Keratinocyte (primary cell): ENCODE results near the gene KCNC4. TPM values are rescaled to one million over a fixed set of nuclear protein-coding genes. Genes with fewer than 3 reads are reported as not detected.

Experiments used
- DNase-seq: peaks from one replicate; pipeline ENCODE4 v3.0.0-alpha.2; 2011; ENCODE audit warnings: low read depth, missing footprints, low spot score
- FAIRE-seq: peaks from 2 replicates; lab custom pipeline; 2011; peaks lifted over from hg19 to GRCh38; lab: Jason Lieb, UNC
- H2AFZ ChIP-seq: 2 replicates; pipeline ENCODE4 v1.6.0; 2012; ENCODE audit warnings: low read length, control low read depth, inconsistent platforms; ENCODE audit not compliant: control insufficient read depth
- H3K27ac ChIP-seq: 2 replicates; pipeline ENCODE4 v1.5.1; 2011; ENCODE audit warnings: low read length; ENCODE audit not compliant: control insufficient read depth, insufficient read depth
- H3K27me3 ChIP-seq: 3 replicates; pipeline ENCODE4 v1.6.0; 2011; ENCODE audit warnings: low read length; ENCODE audit not compliant: control insufficient read depth, insufficient read depth; ENCODE audit errors: extremely low read depth
- H3K36me3 ChIP-seq, 2 experiments: 2 replicates in 1 of 2; 3 replicates in 1 of 2; pipeline ENCODE4 v1.5.1; 2011; ENCODE audit warnings: low read length in 2 of 2, mild to moderate bottlenecking in 1 of 2; ENCODE audit not compliant: control insufficient read depth in 2 of 2, insufficient read depth in 2 of 2; ENCODE audit errors: extremely low read depth in 1 of 2
- H3K4me1 ChIP-seq: 3 replicates; pipeline ENCODE4 v1.5.1; 2011; ENCODE audit warnings: low read length; ENCODE audit not compliant: control insufficient read depth, insufficient read depth; ENCODE audit errors: extremely low read depth
- H3K4me2 ChIP-seq: 3 replicates; pipeline ENCODE4 v1.6.0; 2011; ENCODE audit warnings: low read depth, low read length; ENCODE audit not compliant: control insufficient read depth, insufficient read depth; ENCODE audit errors: extremely low read depth
- H3K4me3 ChIP-seq, 3 experiments: fragments of 200-600 bp in 1 of 3; sonication (generic) in 1 of 3; 2 replicates in 2 of 3; 3 replicates in 1 of 3; pipeline ENCODE4 v1.5.1; 2011 to 2016; ENCODE audit warnings: low read length in 3 of 3, mild to moderate bottlenecking in 3 of 3, control low read depth in 2 of 3, inconsistent platforms in 1 of 3, low read depth in 1 of 3, mixed read lengths in 1 of 3, mixed run types in 1 of 3, moderate library complexity in 1 of 3; ENCODE audit not compliant: control insufficient read depth in 2 of 3, insufficient read depth in 2 of 3; ENCODE audit errors: extremely low read depth in 1 of 3
- H3K79me2 ChIP-seq: 2 replicates; pipeline ENCODE4 v1.6.0; 2012; ENCODE audit warnings: low read length; ENCODE audit not compliant: control insufficient read depth, insufficient read depth
- H3K9ac ChIP-seq: 3 replicates; pipeline ENCODE4 v1.6.0; 2011; ENCODE audit warnings: low read length; ENCODE audit not compliant: control insufficient read depth, insufficient read depth; ENCODE audit errors: extremely low read depth
- H3K9me1 ChIP-seq: 3 replicates; pipeline ENCODE4 v1.6.0; 2011; ENCODE audit warnings: low read length; ENCODE audit not compliant: control insufficient read depth, insufficient read depth; ENCODE audit errors: extremely low read depth
- H3K9me3 ChIP-seq: 2 replicates; pipeline ENCODE4 v1.5.1; 2012; ENCODE audit warnings: low read depth, low read length; ENCODE audit not compliant: control insufficient read depth
- H4K20me1 ChIP-seq: 3 replicates; pipeline ENCODE4 v1.6.0; 2011; ENCODE audit warnings: low read length; ENCODE audit not compliant: control insufficient read depth, insufficient read depth; ENCODE audit errors: extremely low read depth
- CTCF ChIP-seq, 3 experiments: IDR thresholded peaks in 1 of 3; conservative IDR thresholded peaks in 1 of 3; optimal IDR thresholded peaks in 1 of 3; 2 replicates in 2 of 3; 3 replicates in 1 of 3; pipeline versions ENCODE3 to v1.5.1; 2011; ENCODE audit warnings: low read length in 3 of 3, mild to moderate bottlenecking in 3 of 3, moderate library complexity in 2 of 3, control low read depth in 1 of 3, inconsistent platforms in 1 of 3; ENCODE audit not compliant: insufficient read depth in 2 of 3; ENCODE audit errors: extremely low read depth in 1 of 3
- EZH2 ChIP-seq: IDR thresholded peaks from one replicate; pipeline ENCODE4 v1.6.1; 2012; ENCODE audit warnings: inconsistent platforms, mild to moderate bottlenecking, low read length, moderate library complexity
- dilution Hi-C: fragments of 300-500 bp; cut with MboI; formaldehyde crosslinking; loops from one replicate; pipeline ENCODE4 v1.7.0; 2020; ENCODE audit warnings: low sequenced_read_pairs; ENCODE audit not compliant: extremely low pct_ligation_motif_present
- polyA plus RNA-seq, 5 experiments: library from polyadenylated mRNA; depleted of rRNA in 3 of 5; stranded (reverse) in 3 of 5; stranded (forward) in 1 of 5; unstranded in 1 of 5; fragments of >200 nt; gene quantifications; 1 replicate in 1 of 5; 2 replicates in 3 of 5; 3 replicates in 1 of 5; pipeline versions ENCODE4 v1.2.1 to v1.2.3, GENCODE V29; 2011 to 2012; ENCODE audit warnings: missing spikeins in 2 of 5, low read depth in 1 of 5, low replicate concordance in 1 of 5

The KCNC4 gene
- polyA plus RNA-seq, 1 donor (not counting 4 experiments of a cell fraction or from before 2014, with no cell fraction given) = 1.3 TPM

DNA sequence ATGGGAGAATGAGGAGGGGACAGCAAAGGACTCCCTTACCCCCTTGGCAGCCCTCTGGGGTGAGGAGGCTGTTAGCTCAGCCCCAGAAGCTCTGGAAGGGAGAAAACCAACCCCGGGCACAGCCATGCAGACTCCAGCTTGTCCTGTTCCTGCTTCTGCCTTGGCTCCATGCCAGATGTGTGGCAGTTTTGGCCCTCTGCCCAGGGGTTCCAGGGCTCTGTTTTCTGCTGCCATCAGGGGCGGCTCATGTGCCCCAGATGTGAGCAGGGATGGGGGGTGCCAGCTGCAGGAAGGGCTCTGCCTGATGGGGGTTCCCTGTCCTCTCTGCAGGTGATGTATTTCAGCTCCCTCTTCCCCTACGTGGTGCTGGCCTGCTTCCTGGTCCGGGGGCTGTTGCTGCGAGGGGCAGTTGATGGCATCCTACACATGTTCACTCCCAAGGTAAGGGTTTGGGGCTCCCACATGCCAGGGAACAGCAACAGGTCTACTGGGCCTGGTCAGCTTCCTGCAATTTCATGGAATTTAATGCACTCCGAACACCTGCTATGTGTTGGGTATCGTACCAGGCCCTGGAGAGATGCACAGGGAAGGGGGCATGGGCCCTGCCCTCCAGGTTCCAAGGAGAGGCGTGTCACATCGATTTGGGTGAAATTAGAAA is 33.7 kb upstream of the KCNC4 start:
- FAIRE-seq = no peak
- Histone ChIP-seq H3K27ac (no peak overlapping the region), H3K27me3 (peaks cover 3% of the 10 kb centered on the region), H3K4me2 (no peak overlapping the region), H3K4me3 (no peak overlapping the region), H3K36me3 (no peaks in the 10 kb centered on the region), H2AFZ (no peak overlapping the region), H3K79me2 (no peaks in the 10 kb centered on the region), H3K9me3 (no peaks in the 10 kb centered on the region), H3K4me1 (no peaks in the 10 kb centered on the region), H3K9ac (no peak overlapping the region), H3K9me1 (no peaks in the 10 kb centered on the region), H4K20me1 (no peaks in the 10 kb centered on the region)
- no peak for TF ChIP-seq EZH2
- no peak for TF ChIP-seq CTCF (optimal IDR thresholded peaks at IDR 0.05 in 1 of 3, IDR thresholded peaks at IDR 0.05 in 1 of 3, conservative IDR thresholded peaks at IDR 0.05 in 1 of 3; ENCODE audit: extremely low read depth in 1 of 3, insufficient read depth in 2 of 3, low read length in 3 of 3)
- dilution Hi-C loops = no loop called here
- no peak for DNase-seq

- dilution Hi-C loops = no loop called here
- Histone ChIP-seq H3K79me2 (no peaks in the 10 kb centered on the region), H3K36me3 (no peaks in the 10 kb centered on the region), H3K9me3 (no peaks in the 10 kb centered on the region), H3K4me1 (no peaks in the 10 kb centered on the region), H3K4me3 (no peak overlapping the region), H3K27ac (no peak overlapping the region), H3K9ac (no peak overlapping the region), H3K27me3 (peaks cover 8% of the 10 kb centered on the region), H3K4me2 (no peak overlapping the region), H2AFZ (no peak overlapping the region), H4K20me1 (no peaks in the 10 kb centered on the region), H3K9me1 (no peaks in the 10 kb centered on the region)
- no peak for FAIRE-seq
- TF ChIP-seq CTCF (optimal IDR thresholded peaks at IDR 0.05 in 1 of 3, IDR thresholded peaks at IDR 0.05 in 1 of 3, conservative IDR thresholded peaks at IDR 0.05 in 1 of 3; ENCODE audit: extremely low read depth in 1 of 3, insufficient read depth in 2 of 3, low read length in 3 of 3) (no peak), EZH2 (no peak)
- DNase-seq = no peak
These were observed 32.3 kb upstream of the KCNC4 start for GRCh38 chr1:110177775-110178174.
